Suppressor macrophage (primary cell): ENCODE measurements around the gene DCLK1.

Experiments used
- DNase-seq, 4 experiments: peaks; one replicate each; pipeline ENCODE4 v3.0.0-alpha.2; 2020 to 2022

DCLK1 gene

DNA sequence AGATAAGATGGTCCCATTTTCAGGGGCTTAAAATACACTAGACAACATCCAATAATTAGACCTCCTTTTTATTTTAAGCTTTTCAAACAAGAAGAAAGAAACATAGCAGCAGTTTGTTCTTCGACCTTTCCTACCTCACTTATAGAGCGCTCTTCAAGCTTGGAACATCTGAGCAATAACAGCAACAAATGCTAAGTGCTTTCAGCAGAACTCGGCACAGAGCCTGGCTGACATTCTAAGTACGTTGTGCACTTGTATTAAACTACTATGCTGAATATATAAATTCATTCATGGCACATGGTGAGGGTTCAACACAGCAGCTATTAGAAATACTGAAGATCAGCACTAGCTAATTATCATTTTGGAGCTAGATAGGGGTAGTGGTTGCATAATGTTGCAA is 398.6 kb downstream of the DCLK1 start:
- no peak for DNase-seq

DNA sequence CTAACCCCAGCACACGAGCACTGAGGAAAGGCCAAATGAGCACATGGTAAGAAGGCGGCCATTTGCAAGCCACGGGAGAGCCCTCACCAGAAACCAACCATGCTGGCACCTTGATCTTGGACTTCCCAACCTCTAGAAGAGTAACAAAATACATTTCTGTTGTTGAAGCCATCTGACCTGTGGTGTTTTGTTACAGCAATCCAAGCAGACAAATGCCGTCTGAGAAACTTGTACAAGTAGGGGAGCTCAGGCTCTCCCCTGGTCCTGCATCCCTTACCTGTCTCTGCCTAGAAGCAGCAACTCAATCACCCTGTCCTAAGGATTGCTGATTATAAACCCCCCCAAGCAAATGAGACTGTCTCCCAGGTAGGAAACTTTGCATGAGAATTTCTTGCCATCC is 399.7 kb downstream of the DCLK1 start:
- no peak for DNase-seq

- no peak for DNase-seq
Observed at GRCh38 chr13:35729926-35730627, 401.1 kb downstream of the DCLK1 start.

- DNase-seq, result no peak
Observed at GRCh38 chr13:35727881-35728280, 403.3 kb downstream of the DCLK1 start.

GRCh38 chr13:35724446-35724845 is 406.7 kb downstream of the DCLK1 start:
- DNase-seq, result no peak

DNA sequence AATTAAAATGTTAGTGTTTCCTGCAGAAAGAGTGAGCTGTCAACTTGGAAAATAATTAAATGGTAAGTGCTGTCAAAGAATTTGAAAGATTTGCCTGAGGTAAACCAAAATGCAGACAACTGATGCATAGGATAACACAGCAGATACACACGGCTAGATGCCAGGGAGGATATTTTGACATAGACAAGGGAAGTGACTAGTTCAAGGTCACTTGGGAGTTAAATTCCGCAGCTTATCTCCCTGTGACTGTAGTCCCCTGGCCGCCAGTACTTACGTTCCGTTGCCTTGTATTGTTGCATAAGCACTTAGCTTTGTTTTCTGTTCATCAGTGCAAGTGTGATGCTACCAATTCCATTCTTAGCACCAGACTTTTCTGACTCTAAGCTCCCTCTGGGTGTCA is 407.4 kb downstream of the DCLK1 start:
- no peak for DNase-seq

- no peak for DNase-seq
Observed at GRCh38 chr13:35723053-35723461, 408.1 kb downstream of the DCLK1 start.

GRCh38 chr13:35722458-35723052 is 408.6 kb downstream of the DCLK1 start:
- DNase-seq, result peak in 2 of 4 experiments; percentile 5 to 6

GRCh38 chr13:35720690-35721554 is 410.3 kb downstream of the DCLK1 start:
- peak; percentile 41 to 57 (median 54) for DNase-seq

DNA sequence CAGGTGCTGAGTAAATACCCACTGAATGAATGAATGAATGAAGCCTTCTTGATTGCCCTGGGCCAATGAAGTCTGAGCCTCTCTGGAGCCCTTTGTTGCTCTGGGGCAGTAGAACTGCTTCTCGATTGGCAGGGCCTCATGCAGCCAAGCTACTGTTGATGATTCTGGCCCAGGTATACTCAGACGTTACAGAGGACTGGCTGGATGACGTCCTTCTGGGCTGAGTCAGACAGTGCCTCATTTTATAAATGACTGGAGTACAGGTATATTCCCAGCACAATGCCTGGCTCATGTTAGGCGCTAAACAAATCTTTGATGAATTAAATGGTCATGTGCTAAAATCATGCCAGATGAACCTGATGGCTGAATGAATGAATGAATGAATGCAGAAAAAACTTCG is 410.9 kb downstream of the DCLK1 start:
- no peak for DNase-seq
